22Rv1 (cell line): Measurements from ENCODE around the gene NAA40.

ENCODE experiments used
- CTCF ChIP-seq: fragments of 450-650 bp; IDR thresholded peaks from 2 replicates; pipeline ENCODE4 v1.5.1; 2017; ENCODE audit warnings: mild to moderate bottlenecking
- ZFX ChIP-seq: fragments of 450-650 bp; IDR thresholded peaks from 2 replicates; pipeline ENCODE4 v1.6.1; 2017; ENCODE audit warnings: antibody characterized with exemption, borderline replicate concordance

GRCh38 chr11:63915961-63916836 is 22.6 kb upstream of the NAA40 start:
- TF ChIP-seq CTCF: peak; percentile 84
- no peak for TF ChIP-seq ZFX
